Rectal smooth muscle tissue (tissue), 1 donor: ENCODE measurements around the gene METAP1D.

Source experiments
- H3K27ac ChIP-seq: one replicate; pipeline ENCODE4 v1.7.0; 2013; ENCODE audit warnings: low read depth, low read length, inconsistent platforms
- H3K27me3 ChIP-seq: one replicate; pipeline ENCODE4 v1.7.0; 2013; ENCODE audit warnings: low read length; ENCODE audit not compliant: control insufficient read depth, insufficient read depth
- H3K36me3 ChIP-seq: one replicate; pipeline ENCODE4 v1.7.0; 2013; ENCODE audit warnings: low read length; ENCODE audit not compliant: control insufficient read depth, insufficient read depth
- H3K4me1 ChIP-seq: one replicate; pipeline ENCODE4 v1.7.0; 2013; ENCODE audit warnings: low read length; ENCODE audit not compliant: control insufficient read depth, insufficient read depth
- H3K4me3 ChIP-seq: one replicate; pipeline ENCODE4 v1.7.0; 2013; ENCODE audit warnings: low read length
- H3K9ac ChIP-seq: one replicate; pipeline ENCODE4 v1.7.0; 2013; ENCODE audit warnings: low read length

METAP1D gene

GRCh38 chr2:172086241-172087206 is 86.8 kb downstream of the METAP1D start:
- H3K36me3 ChIP-seq: no peaks in the 10 kb centered on the region
- H3K27ac ChIP-seq: no peak overlapping the region
- peaks cover 90% of the 10 kb centered on the region for H3K27me3 ChIP-seq
- H3K4me3 ChIP-seq: peak overlapping the region; percentile 46
- H3K9ac ChIP-seq: no peak overlapping the region
- no peaks in the 10 kb centered on the region for H3K4me1 ChIP-seq

GRCh38 chr2:172087207-172087779 is 87.5 kb downstream of the METAP1D start:
- Histone ChIP-seq H3K27me3 (peaks cover 89% of the 10 kb centered on the region), H3K4me1 (no peaks in the 10 kb centered on the region), H3K9ac (no peak overlapping the region), H3K36me3 (no peaks in the 10 kb centered on the region), H3K27ac (no peak overlapping the region), H3K4me3 (peak overlapping the region; percentile 46)

- peaks cover 84% of the 10 kb centered on the region for H3K27me3 ChIP-seq
- H3K4me3 ChIP-seq: no peak overlapping the region
Observed at GRCh38 chr2:172087780-172088244, 88.1 kb downstream of the METAP1D start.

GRCh38 chr2:172088245-172089004 is 88.7 kb downstream of the METAP1D start:
- Histone ChIP-seq H3K36me3 (no peaks in the 10 kb centered on the region), H3K4me3 (no peak overlapping the region), H3K27ac (no peak overlapping the region), H3K9ac (no peak overlapping the region), H3K27me3 (peaks cover 84% of the 10 kb centered on the region), H3K4me1 (no peaks in the 10 kb centered on the region)

More at GRCh38 chr2:172087780-172088244, 88.1 kb downstream of the METAP1D start:
- Histone ChIP-seq H3K4me1 (no peaks in the 10 kb centered on the region), H3K36me3 (no peaks in the 10 kb centered on the region), H3K27ac (no peak overlapping the region), H3K9ac (no peak overlapping the region)

- H3K9ac ChIP-seq: no peak overlapping the region
- H3K27ac ChIP-seq: no peak overlapping the region
- H3K4me1 ChIP-seq: no peaks in the 10 kb centered on the region
- no peak overlapping the region for H3K4me3 ChIP-seq
- H3K27me3 ChIP-seq: peaks cover 83% of the 10 kb centered on the region
- no peaks in the 10 kb centered on the region for H3K36me3 ChIP-seq
Observed at GRCh38 chr2:172089005-172089504, 89.3 kb downstream of the METAP1D start.

- no peak overlapping the region for H3K9ac ChIP-seq
- H3K4me3 ChIP-seq: no peak overlapping the region
- peaks cover 80% of the 10 kb centered on the region for H3K27me3 ChIP-seq
- H3K36me3 ChIP-seq: no peaks in the 10 kb centered on the region
- H3K4me1 ChIP-seq: no peaks in the 10 kb centered on the region
- no peak overlapping the region for H3K27ac ChIP-seq
Observed at GRCh38 chr2:172089633-172090032, 89.9 kb downstream of the METAP1D start.

- Histone ChIP-seq H3K9ac (no peak overlapping the region), H3K4me3 (no peak overlapping the region), H3K36me3 (no peaks in the 10 kb centered on the region), H3K27me3 (peaks cover 81% of the 10 kb centered on the region), H3K27ac (no peak overlapping the region), H3K4me1 (peaks cover 3% of the 10 kb centered on the region)
Observed at GRCh38 chr2:172090044-172090961, 90.5 kb downstream of the METAP1D start.

GRCh38 chr2:172091000-172091641 is 91.4 kb downstream of the METAP1D start:
- H3K9ac ChIP-seq: no peak overlapping the region

GRCh38 chr2:172091761-172092566 is 92.2 kb downstream of the METAP1D start:
- Histone ChIP-seq H3K4me1 (peaks cover 7% of the 10 kb centered on the region), H3K4me3 (no peak overlapping the region), H3K9ac (no peak overlapping the region), H3K27ac (no peak overlapping the region), H3K27me3 (peaks cover 77% of the 10 kb centered on the region), H3K36me3 (no peaks in the 10 kb centered on the region)

More at GRCh38 chr2:172091000-172091641, 91.4 kb downstream of the METAP1D start:
- Histone ChIP-seq H3K4me1 (peaks cover 4% of the 10 kb centered on the region), H3K27me3 (peaks cover 78% of the 10 kb centered on the region), H3K36me3 (no peaks in the 10 kb centered on the region), H3K27ac (no peak overlapping the region), H3K4me3 (no peak overlapping the region)

- no peak overlapping the region for H3K4me3 ChIP-seq
- H3K9ac ChIP-seq: no peak overlapping the region
- peaks cover 9% of the 10 kb centered on the region for H3K4me1 ChIP-seq
- peaks cover 77% of the 10 kb centered on the region for H3K27me3 ChIP-seq
- no peak overlapping the region for H3K27ac ChIP-seq
- H3K36me3 ChIP-seq: no peaks in the 10 kb centered on the region
Observed at GRCh38 chr2:172092716-172093415, 93.1 kb downstream of the METAP1D start.
